Hepatocyte (in vitro differentiated cells): ENCODE results near the gene PRDM16.

Source experiments
- EZH2 ChIP-seq: fragments of 200-600 bp; sonication (generic); IDR thresholded peaks from 2 replicates; pipeline ENCODE4 v1.6.1; 2016; ENCODE audit warnings: antibody characterized with exemption, mild to moderate bottlenecking, borderline replicate concordance
- EZH2phosphoT487 ChIP-seq: fragments of 200-600 bp; sonication (generic); IDR thresholded peaks from one replicate; pipeline ENCODE4 v1.6.1; 2018; ENCODE audit warnings: antibody characterized with exemption, mild to moderate bottlenecking, low read depth, moderate library complexity; ENCODE audit not compliant: unreplicated experiment, severe bottlenecking
- TF ChIP-seq, protein P1 (sequence below): fragments of 200-600 bp; sonication (generic); IDR thresholded peaks from 2 replicates; pipeline ENCODE4 v1.5.1; 2016; ENCODE audit warnings: antibody characterized with exemption, mild to moderate bottlenecking; ENCODE audit not compliant: poor library complexity

DNA sequence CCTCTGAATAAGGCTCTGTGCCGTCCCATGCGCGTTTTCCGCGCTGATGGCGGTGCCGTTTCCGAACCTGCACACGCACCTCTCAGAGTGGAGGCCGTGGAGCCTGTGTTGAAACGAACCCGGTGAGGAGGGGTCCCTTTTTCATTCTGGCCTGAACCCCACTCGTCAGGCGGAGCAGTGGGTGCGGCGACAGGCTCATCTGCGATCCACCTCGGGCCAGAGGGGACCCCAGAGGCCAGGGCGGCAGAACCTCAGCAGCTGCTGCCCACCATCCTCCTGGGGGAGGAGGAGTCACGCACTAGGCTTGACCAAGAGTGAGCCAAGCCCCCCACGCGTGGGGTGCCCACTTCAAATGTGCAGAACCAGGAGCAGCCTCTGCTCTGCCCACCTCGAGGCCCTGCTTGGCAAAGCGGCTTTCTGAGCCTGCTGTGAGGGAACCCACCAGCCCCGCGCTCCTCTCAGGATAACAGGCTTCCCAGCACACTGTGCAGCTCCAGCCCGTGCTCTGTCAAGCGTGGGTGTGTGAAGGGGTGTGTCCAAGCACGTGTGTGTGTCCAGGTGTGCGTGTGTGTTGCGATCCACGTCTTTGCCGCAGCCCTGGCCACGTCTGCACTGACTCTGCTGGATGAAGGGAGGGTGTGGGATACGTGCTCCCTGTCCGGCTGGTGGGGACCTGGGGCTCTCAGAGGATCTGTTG lies 6.8 kb downstream of the PRDM16 start:
- TF ChIP-seq EZH2phosphoT487 (no peak), EZH2 (no peak)
- TF ChIP-seq, protein P1, sequence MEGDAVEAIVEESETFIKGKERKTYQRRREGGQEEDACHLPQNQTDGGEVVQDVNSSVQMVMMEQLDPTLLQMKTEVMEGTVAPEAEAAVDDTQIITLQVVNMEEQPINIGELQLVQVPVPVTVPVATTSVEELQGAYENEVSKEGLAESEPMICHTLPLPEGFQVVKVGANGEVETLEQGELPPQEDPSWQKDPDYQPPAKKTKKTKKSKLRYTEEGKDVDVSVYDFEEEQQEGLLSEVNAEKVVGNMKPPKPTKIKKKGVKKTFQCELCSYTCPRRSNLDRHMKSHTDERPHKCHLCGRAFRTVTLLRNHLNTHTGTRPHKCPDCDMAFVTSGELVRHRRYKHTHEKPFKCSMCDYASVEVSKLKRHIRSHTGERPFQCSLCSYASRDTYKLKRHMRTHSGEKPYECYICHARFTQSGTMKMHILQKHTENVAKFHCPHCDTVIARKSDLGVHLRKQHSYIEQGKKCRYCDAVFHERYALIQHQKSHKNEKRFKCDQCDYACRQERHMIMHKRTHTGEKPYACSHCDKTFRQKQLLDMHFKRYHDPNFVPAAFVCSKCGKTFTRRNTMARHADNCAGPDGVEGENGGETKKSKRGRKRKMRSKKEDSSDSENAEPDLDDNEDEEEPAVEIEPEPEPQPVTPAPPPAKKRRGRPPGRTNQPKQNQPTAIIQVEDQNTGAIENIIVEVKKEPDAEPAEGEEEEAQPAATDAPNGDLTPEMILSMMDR: no peak
